Sigmoid colon (tissue), 4 donors: ENCODE measurements around the gene DEFB114.

Experiments used
- CTCF ChIP-seq, 4 experiments: fragments of 450-650 bp in 3 of 4; fragments of 200-600 bp in 1 of 4; IDR thresholded peaks; one replicate each; pipeline ENCODE4 v1.5.1; 2016 to 2019; ENCODE audit warnings: antibody characterized with exemption in 4 of 4, mild to moderate bottlenecking in 3 of 4, moderate library complexity in 2 of 4
- EP300 ChIP-seq, 4 donors: sonication (generic); formaldehyde crosslinking; IDR thresholded peaks; one replicate each; pipeline ENCODE4 v1.6.1; 2017; ENCODE audit warnings: antibody characterized with exemption in 4 of 4
- POLR2A ChIP-seq, 2 donors: fragments of 450-650 bp; IDR thresholded peaks; one replicate each; pipeline ENCODE4 v1.6.1; 2016; ENCODE audit warnings: antibody characterized with exemption in 2 of 2, mild to moderate bottlenecking in 2 of 2, moderate library complexity in 2 of 2
- POLR2AphosphoS5 ChIP-seq, 4 donors: sonication (generic); formaldehyde crosslinking; IDR thresholded peaks; one replicate each; pipeline ENCODE4 v1.6.1; 2017; ENCODE audit warnings: antibody characterized with exemption in 4 of 4

DNA sequence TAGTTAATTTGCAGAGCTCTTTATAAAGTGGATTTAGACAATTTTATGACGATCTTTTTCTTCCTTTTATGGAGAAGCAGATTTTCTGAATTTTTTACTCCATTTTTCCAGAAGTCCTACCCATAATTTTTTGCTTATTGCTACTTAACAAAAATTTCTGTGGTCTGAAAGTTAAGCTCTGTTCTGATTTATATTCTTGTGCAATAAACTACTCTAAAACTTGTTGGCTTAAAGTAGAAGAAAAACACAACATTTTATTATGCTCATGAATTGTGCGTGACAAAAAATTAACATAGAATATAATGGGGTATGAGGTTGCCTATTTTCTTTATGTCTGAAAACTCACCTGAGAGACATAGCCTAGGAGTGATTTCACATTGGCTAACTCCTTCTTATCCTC, 2.9 kb upstream of the DEFB114 start:
- TF ChIP-seq CTCF (IDR thresholded peaks at IDR 0.05) (no peak), POLR2A (IDR thresholded peaks at IDR 0.05) (no peak), EP300 (IDR thresholded peaks at IDR 0.05) (no peak), POLR2AphosphoS5 (IDR thresholded peaks at IDR 0.05) (no peak)
